RKO (cell line): ENCODE results near the gene RNF180.
"Not testable (repeated sequence)": the region's sequence is repeated elsewhere in the genome, so short reads cannot be mapped to it uniquely, and the experiment has no call there.

ENCODE experiments used
- DNase-seq: peaks from one replicate; pipeline ENCODE4 v3.0.0-alpha.2; 2016; ENCODE audit warnings: low spot score

Gene RNF180

DNA sequence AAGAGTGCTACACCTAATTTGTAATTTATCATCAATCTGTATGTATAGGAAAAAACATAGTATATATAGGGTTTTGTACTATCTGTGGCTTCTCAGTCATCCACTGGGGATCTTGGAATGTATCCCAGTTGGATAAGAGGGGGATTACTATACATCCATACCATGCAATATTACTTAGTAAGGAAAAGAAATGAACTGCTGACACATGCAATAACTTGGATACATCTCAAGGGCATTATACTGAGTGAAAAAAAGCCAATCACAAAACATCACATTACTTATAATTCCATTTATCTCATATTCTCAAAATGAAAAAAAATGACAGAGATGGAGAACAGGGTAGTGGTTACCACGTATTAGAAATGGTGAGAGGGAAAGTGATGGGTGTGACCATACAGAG, 231.9 kb downstream of the RNF180 start:
- no peak for DNase-seq

DNA sequence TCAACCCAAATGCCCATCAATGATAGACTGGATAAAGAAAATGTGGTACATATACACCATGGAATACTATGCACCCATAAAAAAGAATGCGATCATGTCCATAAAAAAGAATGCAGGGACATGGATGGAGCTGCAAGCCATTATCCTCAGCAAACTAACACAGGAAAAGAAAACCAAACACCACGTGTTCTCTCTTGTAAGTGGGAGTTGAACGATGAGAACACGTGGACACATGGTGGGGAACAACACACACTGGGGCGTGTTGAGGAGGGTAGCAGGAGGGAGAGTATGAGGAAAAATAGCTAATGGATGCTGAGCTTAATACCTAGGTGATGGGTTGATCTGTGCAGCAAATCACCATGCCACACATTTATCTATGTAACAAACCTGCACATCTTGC, 233.1 kb downstream of the RNF180 start:
- DNase-seq, result not testable (repeated sequence)

DNA sequence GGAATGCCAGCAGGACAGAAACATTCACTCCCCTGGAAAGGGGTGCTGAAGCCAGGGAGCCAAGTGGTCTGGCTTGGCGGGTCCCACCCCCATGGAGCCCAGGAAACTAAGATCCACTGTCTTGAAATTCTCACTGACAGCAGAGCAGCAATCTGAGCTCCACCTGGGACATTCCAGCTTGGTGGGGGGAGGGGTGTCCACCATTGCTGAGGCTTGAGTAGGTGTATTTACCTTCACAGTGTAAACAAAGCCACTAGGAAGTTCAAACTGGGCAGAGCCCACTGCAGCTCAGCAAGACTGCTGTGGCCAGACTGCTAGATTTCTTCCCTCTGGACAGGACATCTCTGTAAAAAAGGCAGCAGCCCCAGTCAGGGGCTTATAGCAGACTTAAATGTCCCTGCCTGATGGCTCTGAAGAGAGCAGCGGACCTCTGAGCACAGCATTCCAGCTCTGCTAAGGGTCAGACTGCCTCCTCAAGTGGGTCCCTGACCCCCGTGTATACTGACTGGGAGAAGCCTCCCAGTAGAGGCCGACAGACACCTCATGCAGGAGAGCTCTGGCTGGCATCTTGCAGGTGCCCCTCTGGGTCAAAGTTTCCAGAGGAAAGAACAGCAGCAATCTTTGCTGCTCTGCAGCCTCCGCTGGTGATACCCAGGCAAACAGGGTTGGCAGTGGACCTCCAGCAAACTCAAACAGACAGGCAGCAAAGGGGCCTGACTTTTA, 241.6 kb downstream of the RNF180 start:
- DNase-seq, result not testable (repeated sequence)

DNA sequence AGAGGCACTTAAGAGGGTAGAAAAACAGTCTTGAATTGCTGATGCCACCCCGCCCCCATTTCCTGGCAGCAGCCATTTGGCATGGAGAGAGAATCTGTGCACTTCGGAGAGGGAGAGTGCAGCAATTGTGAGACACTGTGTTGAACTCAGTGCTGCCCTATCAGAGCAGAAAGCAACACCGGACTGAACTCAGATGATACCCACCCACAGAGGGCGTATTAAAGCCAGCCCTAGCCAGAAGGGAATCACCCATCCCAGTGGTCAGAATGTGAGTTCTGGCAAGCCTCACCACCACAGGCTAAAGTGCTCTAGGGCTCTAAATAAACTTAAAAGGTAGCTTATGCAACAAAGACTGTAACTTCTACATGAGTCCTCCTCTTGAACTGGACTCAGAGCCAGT, 251.7 kb downstream of the RNF180 start:
- DNase-seq, result no peak

DNA sequence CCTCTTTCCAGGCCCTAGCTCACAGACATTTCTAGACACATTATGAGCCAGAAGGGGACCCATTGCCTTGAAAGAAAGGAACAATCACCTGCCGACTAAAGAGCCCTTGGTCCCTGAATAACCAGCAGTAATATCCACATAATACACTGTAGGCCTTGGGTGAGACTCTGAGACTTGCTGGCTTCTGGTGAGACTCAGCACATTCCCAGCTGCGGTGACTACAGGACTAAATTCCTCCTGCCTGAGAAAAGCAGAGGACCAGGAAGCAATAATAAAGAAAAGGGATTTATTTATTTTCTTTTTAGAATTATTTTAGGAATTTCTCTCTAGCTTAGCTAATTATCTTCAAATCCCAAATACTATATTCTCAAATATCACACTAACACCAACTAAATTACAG, 252.4 kb downstream of the RNF180 start:
- no peak for DNase-seq
